Kidney (tissue), 14 donors: ENCODE data around the gene SCNN1B. TPM values are rescaled to one million over a fixed set of nuclear protein-coding genes. Genes with fewer than 3 reads are reported as not detected.

Experiments
- DNase-seq, 5 donors: peaks; one replicate each; pipeline ENCODE4 v3.0.0-alpha.2; 2013 to 2020
- FAIRE-seq: peaks from 2 replicates; lab custom pipeline; 2012; peaks lifted over from hg19 to GRCh38; lab: Jason Lieb, UNC
- H3K27ac ChIP-seq, 2 donors: one replicate each; pipeline ENCODE4 v1.7.0; 2013; ENCODE audit warnings: low read depth in 2 of 2, low read length in 2 of 2, inconsistent platforms in 1 of 2
- H3K27me3 ChIP-seq: one replicate; pipeline ENCODE4 v1.7.1; 2013; ENCODE audit warnings: low read length, inconsistent platforms; ENCODE audit not compliant: control insufficient read depth, insufficient read depth
- H3K36me3 ChIP-seq, 3 donors: one replicate each; pipeline versions ENCODE4 v1.7.0 to v1.7.1; 2013; ENCODE audit warnings: low read length in 3 of 3, control low read depth in 1 of 3, inconsistent platforms in 1 of 3; ENCODE audit not compliant: insufficient read depth in 3 of 3, control insufficient read depth in 2 of 3
- H3K4me1 ChIP-seq, 3 donors: one replicate each; pipeline versions ENCODE4 v1.7.0 to v1.7.1; 2013; ENCODE audit warnings: low read length in 3 of 3, inconsistent platforms in 1 of 3, low read depth in 1 of 3; ENCODE audit not compliant: control insufficient read depth in 2 of 3, insufficient read depth in 2 of 3
- H3K4me3 ChIP-seq, 3 donors: one replicate each; pipeline versions ENCODE4 v1.7.0 to v1.8.1; 2013; ENCODE audit warnings: low read length in 3 of 3, control low read depth in 1 of 3, inconsistent platforms in 1 of 3
- H3K9ac ChIP-seq, 3 donors: one replicate each; pipeline versions ENCODE4 v1.7.0 to v1.7.1; 2013; ENCODE audit warnings: low read length in 3 of 3, control low read depth in 1 of 3, inconsistent platforms in 1 of 3
- H3K9me3 ChIP-seq, 3 donors: one replicate each; pipeline versions ENCODE4 v1.7.0 to v1.7.1; 2013; ENCODE audit warnings: low read length in 3 of 3, control low read depth in 1 of 3, inconsistent platforms in 1 of 3; ENCODE audit not compliant: control insufficient read depth in 2 of 3, insufficient read depth in 1 of 3
- CTCF ChIP-seq: IDR thresholded peaks from 3 replicates; pipeline ENCODE4 v1.5.1; 2012; ENCODE audit warnings: mild to moderate bottlenecking, moderate library complexity, borderline replicate concordance; ENCODE audit not compliant: insufficient read depth; ENCODE audit errors: extremely low read depth
- intact Hi-C: fragments of 100-400 bp; cut with DNase I; formaldehyde crosslinking; loops from one replicate; pipeline ENCODE4 v1.11.1; 2022
- polyA plus RNA-seq: library from polyadenylated mRNA; stranded (reverse); fragments of 350-450 nt; fragmentation: Illumina TruSeq; extraction: RNeasy Lipid Tissue Mini Kit (QIAGEN cat#74804); gene quantifications from one replicate; pipeline ENCODE4 v1.2.3, GENCODE V29; 2014; ENCODE audit warnings: low read depth, low replicate concordance; ENCODE audit not compliant: insufficient read depth
- total RNA-seq: library from RNA; stranded (reverse); fragmentation: NEBNext Ultra II Directional; extraction: Animal tissue kit (Norgen Biotek cat#: 25700); gene quantifications from one replicate; pipeline ENCODE4 v1.2.1, GENCODE V29; 2021
- donor health status: control.
- donor health status: control.
- donor health status: control.
- donor health status: control.
- donor health status: control.
- donor health status: DM: yes; HTN: yes; CAD: no.
- donor health status: Normal renal cell carcinoma (clear cell type).

The SCNN1B gene
- total and polyA plus RNA-seq, 2 donors from 2014 or later = 7.8 to 62.9 TPM

- no peaks in the 10 kb centered on the region for H3K36me3 ChIP-seq
- no peak overlapping the region for H3K4me3 ChIP-seq
- peaks cover 0 to 4% (median 0%) of the 10 kb centered on the region in 3 donors for H3K9me3 ChIP-seq
- FAIRE-seq (no peak), DNase-seq (peak in 4 of 5 donors; percentile 45 to 87 (median 72))
- H3K27ac ChIP-seq = peak overlapping the region in 1 of 2 donors; percentile 41
- no peak for TF ChIP-seq CTCF
- no peaks in the 10 kb centered on the region for H3K4me1 ChIP-seq
- intact Hi-C loops = no loop called here
- H3K9ac ChIP-seq = no peak overlapping the region
- no peaks in the 10 kb centered on the region for H3K27me3 ChIP-seq
Measured at GRCh38 chr16:23269248-23269953, 32.7 kb upstream of the SCNN1B start.

- H3K4me3 ChIP-seq = no peak overlapping the region
- no peak overlapping the region for H3K27ac ChIP-seq
- peaks cover 0 to 4% (median 0%) of the 10 kb centered on the region in 3 donors for H3K9me3 ChIP-seq
- no peak for TF ChIP-seq CTCF
- no peaks in the 10 kb centered on the region for H3K36me3 ChIP-seq
- no peak overlapping the region for H3K9ac ChIP-seq
- intact Hi-C loops = no loop called here
- no peaks in the 10 kb centered on the region for H3K27me3 ChIP-seq
- no peak for FAIRE-seq
- no peak for DNase-seq
- no peaks in the 10 kb centered on the region for H3K4me1 ChIP-seq
Measured at GRCh38 chr16:23270654-23271053, 31.4 kb upstream of the SCNN1B start.

- no peak for TF ChIP-seq CTCF
- no peaks in the 10 kb centered on the region for H3K27me3 ChIP-seq
- intact Hi-C loops = no loop called here
- peaks cover 0 to 4% (median 0%) of the 10 kb centered on the region in 3 donors for H3K9me3 ChIP-seq
- no peak for DNase-seq
- H3K4me3 ChIP-seq = no peak overlapping the region
- FAIRE-seq = no peak
- H3K9ac ChIP-seq = no peak overlapping the region
- H3K4me1 ChIP-seq = no peaks in the 10 kb centered on the region
- no peak overlapping the region for H3K27ac ChIP-seq
- H3K36me3 ChIP-seq = no peaks in the 10 kb centered on the region
Measured at GRCh38 chr16:23274968-23275367, 27.1 kb upstream of the SCNN1B start.
